HepG2 (cell line): Measurements from ENCODE around the gene MEP1B. TPM values are rescaled to one million over a fixed set of nuclear protein-coding genes. Genes with fewer than 3 reads are reported as not detected.

Source experiments
- ATAC-seq: fragments of 200-7000 bp; cut with Tn5 transposase; 3 replicates; pipeline ENCODE4 v1.9.1; 2020; ENCODE audit warnings: mild to moderate bottlenecking, moderate library complexity
- BruUV-seq: library from RNA; stranded (reverse); fragments of 400-500 nt; replicated peaks from 2 replicates; lab custom pipeline; 2021; lab: Mats Ljungman, UMichigan
- CTCF ChIA-PET: fragments of 300-600 bp; formaldehyde crosslinking; extraction: SDS; loops from one replicate; lab custom pipeline; 2021; ENCODE audit warnings: low total read pairs, inconsistent platforms, low intra/inter-chr PET ratio; lab: Yijun Ruan, JAX
- POLR2A ChIA-PET: fragments of 350-600 bp; sonication (Branson Sonifier 250); formaldehyde crosslinking; loops from one replicate; lab custom pipeline; 2020; ENCODE audit warnings: antibody characterized with exemption, inconsistent platforms; lab: Yijun Ruan, JAX
- DNase-seq: peaks from one replicate; pipeline ENCODE4 v3.0.0-alpha.2; 2015; ENCODE audit warnings: low spot score
- FAIRE-seq: peaks from 3 replicates; lab custom pipeline; 2011; peaks lifted over from hg19 to GRCh38; lab: Jason Lieb, UNC
- H2AFZ ChIP-seq: one replicate; pipeline ENCODE4 v1.6.1; 2011; ENCODE audit warnings: low read length, inconsistent platforms
- H3K27ac ChIP-seq: fragments of 300-600 bp; 3 replicates; pipeline ENCODE4 v1.8.0; 2011; ENCODE audit warnings: mixed run types, mild to moderate bottlenecking, mixed read lengths, low read length, inconsistent platforms; ENCODE audit not compliant: insufficient read depth; ENCODE audit errors: extremely low read length
- H3K27me3 ChIP-seq, 2 experiments: fragments of 200-600 bp in 1 of 2; 2 replicates in 1 of 2; 3 replicates in 1 of 2; pipeline versions ENCODE4 v1.6.0 to v1.8.0; 2011; ENCODE audit warnings: low read length in 2 of 2, mild to moderate bottlenecking in 2 of 2, moderate library complexity in 2 of 2, inconsistent platforms in 1 of 2; ENCODE audit not compliant: insufficient read depth in 2 of 2, control insufficient read depth in 1 of 2
- H3K36me3 ChIP-seq, 2 experiments: fragments of 200-600 bp in 1 of 2; replicated peaks in 1 of 2; 2 replicates in 1 of 2; 3 replicates in 1 of 2; pipeline versions ENCODE4 v1.5.1 to v1.8.0; 2011; ENCODE audit warnings: low read length in 2 of 2, inconsistent platforms in 1 of 2; ENCODE audit not compliant: insufficient read depth in 2 of 2, control insufficient read depth in 1 of 2
- H3K4me1 ChIP-seq: 2 replicates; pipeline ENCODE4 v1.5.1; 2012; ENCODE audit warnings: low read length, inconsistent platforms; ENCODE audit not compliant: insufficient read depth
- H3K4me2 ChIP-seq: 2 replicates; pipeline ENCODE4 v1.6.0; 2011; ENCODE audit warnings: low read depth, low read length, inconsistent platforms
- H3K4me3 ChIP-seq, 3 experiments: fragments of 200-600 bp in 1 of 3; sonication (generic), shearing (Covaris generic) in 1 of 3; replicated peaks in 1 of 3; 2 replicates each; pipeline ENCODE4 v1.5.1; 2011 to 2016; ENCODE audit warnings: low read length in 3 of 3, inconsistent platforms in 2 of 3, low read depth in 2 of 3, mild to moderate bottlenecking in 2 of 3, control low read depth in 1 of 3, mixed read lengths in 1 of 3; ENCODE audit not compliant: insufficient read depth in 1 of 3
- H3K79me2 ChIP-seq: one replicate; pipeline ENCODE4 v1.6.1; 2011; ENCODE audit warnings: low read length, inconsistent platforms; ENCODE audit not compliant: insufficient read depth
- H3K9ac ChIP-seq: 2 replicates; pipeline ENCODE4 v1.6.0; 2011; ENCODE audit warnings: mild to moderate bottlenecking, low read depth, low read length, inconsistent platforms; ENCODE audit not compliant: insufficient read depth
- H3K9me3 ChIP-seq: 2 replicates; pipeline ENCODE4 v1.5.1; 2012; ENCODE audit warnings: mild to moderate bottlenecking, low read length
- H4K20me1 ChIP-seq: 2 replicates; pipeline ENCODE4 v1.6.0; 2011; ENCODE audit warnings: inconsistent platforms, mild to moderate bottlenecking, low read length, moderate library complexity; ENCODE audit not compliant: insufficient read depth
- ATM ChIP-seq: fragments of 450-650 bp; IDR thresholded peaks from 2 replicates; pipeline ENCODE4 v1.7.1; 2017; ENCODE audit warnings: mild to moderate bottlenecking, borderline replicate concordance
- CAMTA2 ChIP-seq: sonication (generic); formaldehyde crosslinking; IDR thresholded peaks from 2 replicates; pipeline ENCODE4 v1.4.0; 2020; ENCODE audit warnings: mild to moderate bottlenecking, missing genetic modification reagents, borderline replicate concordance
- HNRNPK ChIP-seq: fragments of 200-400 bp; formaldehyde crosslinking; IDR thresholded peaks from 2 replicates; pipeline ENCODE4 v1.6.1; 2018; ENCODE audit warnings: low read length, low read depth, moderate library complexity, mild to moderate bottlenecking; ENCODE audit not compliant: poor library complexity, severe bottlenecking
- LBX2 ChIP-seq: sonication (generic); formaldehyde crosslinking; IDR thresholded peaks from 2 replicates; pipeline ENCODE4 v1.5.0; 2020; ENCODE audit warnings: missing genetic modification reagents, mild to moderate bottlenecking, borderline replicate concordance
- MNT ChIP-seq: fragments of 450-650 bp; IDR thresholded peaks from 2 replicates; pipeline ENCODE4 v1.6.1; 2016
- SMAD3 ChIP-seq: sonication (generic); formaldehyde crosslinking; IDR thresholded peaks from 2 replicates; pipeline ENCODE4 v1.4.0; 2020; ENCODE audit warnings: missing genetic modification reagents
- ZNF235 ChIP-seq: sonication (generic); formaldehyde crosslinking; IDR thresholded peaks from 2 replicates; pipeline ENCODE4 v1.8.1; 2023; ENCODE audit warnings: mild to moderate bottlenecking, missing genetic modification reagents, borderline replicate concordance
- ZNF329 ChIP-seq: sonication (generic); formaldehyde crosslinking; IDR thresholded peaks from 2 replicates; pipeline ENCODE4 v1.9.0; 2021; ENCODE audit warnings: low read depth, mild to moderate bottlenecking, missing genetic modification reagents
- ZNF331 ChIP-seq: sonication (generic); formaldehyde crosslinking; IDR thresholded peaks from 2 replicates; pipeline ENCODE4 v1.4.0; 2020; ENCODE audit warnings: missing genetic modification reagents
- ZNF44 ChIP-seq: sonication (generic); formaldehyde crosslinking; IDR thresholded peaks from 2 replicates; pipeline ENCODE4 v1.5.1; 2020; ENCODE audit warnings: mild to moderate bottlenecking, missing genetic modification reagents
- WGBS: methylation state at CpG from one replicate; pipeline ENCODE4 v1.1.6; 2017; ENCODE audit warnings: low lambda C conversion rate; 5-methylcytosine and 5-hydroxymethylcytosine counted together
- in situ Hi-C: cut with HindIII; loops from 2 replicates; pipeline ENCODE4 v1.10.0; 2017; ENCODE audit warnings: low pct_unique_long_range_greater_than_20kb; ENCODE audit not compliant: extremely low pct_ligation_motif_present
- intact Hi-C: fragments of 100-400 bp; cut with micrococcal nuclease; formaldehyde crosslinking; loops from one replicate; pipeline ENCODE4 v1.10.0; 2022; ENCODE audit not compliant: unreplicated experiment
- polyA plus RNA-seq, 8 experiments: library from polyadenylated mRNA; depleted of rRNA in 3 of 8; stranded (reverse) in 7 of 8; unstranded in 1 of 8; fragments of >200 nt; fragmentation: Illumina TruSeq in 4 of 8; extraction: Trizol in 4 of 8; gene quantifications; 2 replicates each; pipeline versions ENCODE4 v1.2.1 to v1.2.3, GENCODE V29; 2011 to 2016; ENCODE audit warnings: low read depth in 4 of 8, missing spikeins in 1 of 8, mixed read lengths in 1 of 8; ENCODE audit not compliant: insufficient read depth in 1 of 8
- total RNA-seq, 5 experiments: library from RNA; depleted of rRNA; stranded (reverse); fragments of >200 nt; fragmentation: Illumina TruSeq; extraction: Trizol; gene quantifications; 2 replicates each; pipeline ENCODE4 v1.2.3, GENCODE V29; 2016; ENCODE audit warnings: low read depth in 1 of 5
- TF ChIP-seq, protein P1 (sequence below): sonication (generic); formaldehyde crosslinking; IDR thresholded peaks from 2 replicates; pipeline ENCODE4 v1.4.0; 2020; ENCODE audit warnings: missing genetic modification reagents, borderline replicate concordance
- TF ChIP-seq, protein P2 (sequence below): sonication (generic); formaldehyde crosslinking; IDR thresholded peaks from 2 replicates; pipeline ENCODE4 v1.4.0; 2020; ENCODE audit warnings: missing genetic modification reagents

Gene MEP1B
- total and polyA plus RNA-seq, 2 of the 13 experiments (the other 11 are each of a cell fraction or from before 2014, with no cell fraction given), result not detected

DNA sequence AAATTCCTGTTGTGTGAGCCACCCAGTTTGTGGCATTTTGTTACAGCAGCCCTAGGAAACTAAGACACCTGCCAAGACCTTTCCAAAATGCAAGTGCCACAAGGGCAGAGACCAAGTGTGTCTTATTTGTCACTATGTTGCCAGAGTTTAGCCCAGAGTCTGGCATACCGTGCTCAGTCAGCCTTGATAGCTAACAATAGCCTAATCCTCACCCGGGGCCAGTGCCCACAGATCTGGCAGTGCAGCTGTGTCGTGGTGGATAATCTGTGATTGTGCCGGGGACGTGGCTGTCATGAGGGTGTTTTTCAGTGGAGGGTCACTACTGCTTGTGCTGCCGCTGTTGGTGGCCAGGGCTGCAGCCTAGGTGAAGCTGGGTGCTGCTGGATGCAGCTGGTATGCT is 53.5 kb downstream of the MEP1B start:
- no TSS peak for BruUV-seq
- Histone ChIP-seq H3K9me3 (no peaks in the 10 kb centered on the region), H3K9ac (no peak overlapping the region), H2AFZ (no peak overlapping the region), H3K36me3 (no peaks in the 10 kb centered on the region), H3K4me2 (no peak overlapping the region), H4K20me1 (no peaks in the 10 kb centered on the region), H3K27me3 (no peaks in the 10 kb centered on the region), H3K4me1 (no peaks in the 10 kb centered on the region), H3K4me3 (no peak overlapping the region), H3K27ac (no peak overlapping the region), H3K79me2 (no peaks in the 10 kb centered on the region)
- FAIRE-seq (no peak), DNase-seq (no peak), ATAC-seq (no peak)
- intact Hi-C loops (no loop called here), in situ Hi-C loops (no loop called here)
- TF ChIP-seq ZNF235, result no peak
- ChIA-PET POLR2A (no interaction called here), CTCF (no interaction called here)
- WGBS, result no CpG with 5 or more reads among the region's 6 CpGs

DNA sequence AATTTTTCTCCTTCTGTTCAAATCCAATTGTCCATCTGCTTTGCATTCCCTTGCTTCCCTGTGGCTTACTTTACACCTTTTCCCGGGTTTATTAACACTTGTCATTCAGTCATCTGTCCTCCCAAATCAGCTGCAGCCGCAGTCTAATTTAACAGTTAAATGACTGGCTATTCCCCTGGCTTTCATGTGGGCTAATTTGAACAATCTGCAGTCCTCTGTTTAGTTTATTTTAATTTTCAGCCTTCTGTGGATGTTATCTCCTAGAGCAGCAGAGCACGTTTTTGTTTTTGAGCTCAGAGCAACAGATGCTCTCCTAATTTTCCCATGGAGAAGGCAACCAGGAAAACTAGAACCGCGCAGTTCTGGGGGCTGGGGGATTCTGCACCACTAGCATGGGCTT is 55.0 kb downstream of the MEP1B start:
- in situ Hi-C loops (no loop called here), intact Hi-C loops (no loop called here)
- Histone ChIP-seq H3K4me1 (no peaks in the 10 kb centered on the region), H3K36me3 (no peaks in the 10 kb centered on the region), H2AFZ (no peak overlapping the region), H3K9me3 (no peaks in the 10 kb centered on the region), H3K79me2 (no peaks in the 10 kb centered on the region), H3K27me3 (no peaks in the 10 kb centered on the region), H3K27ac (no peak overlapping the region), H4K20me1 (no peaks in the 10 kb centered on the region), H3K9ac (no peak overlapping the region), H3K4me2 (no peak overlapping the region), H3K4me3 (no peak overlapping the region)
- DNase-seq (no peak), ATAC-seq (no peak), FAIRE-seq (no peak)
- WGBS, result 50% methylated on average over 5 of the region's 5 CpGs
- ChIA-PET POLR2A (no interaction called here), CTCF (no interaction called here)
- no peak for TF ChIP-seq ZNF44
- no peak for TF ChIP-seq SMAD3 (CRISPR knock-in tag)
- no peak for TF ChIP-seq CAMTA2 (CRISPR knock-in tag)
- no peak for TF ChIP-seq HNRNPK
- no peak for TF ChIP-seq MNT
- no peak for TF ChIP-seq LBX2
- no peak for TF ChIP-seq ZNF329 (CRISPR knock-in tag)
- TF ChIP-seq, protein P1, sequence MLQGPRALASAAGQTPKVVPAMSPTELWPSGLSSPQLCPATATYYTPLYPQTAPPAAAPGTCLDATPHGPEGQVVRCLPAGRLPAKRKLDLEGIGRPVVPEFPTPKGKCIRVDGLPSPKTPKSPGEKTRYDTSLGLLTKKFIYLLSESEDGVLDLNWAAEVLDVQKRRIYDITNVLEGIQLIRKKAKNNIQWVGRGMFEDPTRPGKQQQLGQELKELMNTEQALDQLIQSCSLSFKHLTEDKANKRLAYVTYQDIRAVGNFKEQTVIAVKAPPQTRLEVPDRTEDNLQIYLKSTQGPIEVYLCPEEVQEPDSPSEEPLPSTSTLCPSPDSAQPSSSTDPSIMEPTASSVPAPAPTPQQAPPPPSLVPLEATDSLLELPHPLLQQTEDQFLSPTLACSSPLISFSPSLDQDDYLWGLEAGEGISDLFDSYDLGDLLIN (CRISPR knock-in tag), result no peak
- no peak for TF ChIP-seq ZNF331 (CRISPR knock-in tag)
- TF ChIP-seq, protein P2, sequence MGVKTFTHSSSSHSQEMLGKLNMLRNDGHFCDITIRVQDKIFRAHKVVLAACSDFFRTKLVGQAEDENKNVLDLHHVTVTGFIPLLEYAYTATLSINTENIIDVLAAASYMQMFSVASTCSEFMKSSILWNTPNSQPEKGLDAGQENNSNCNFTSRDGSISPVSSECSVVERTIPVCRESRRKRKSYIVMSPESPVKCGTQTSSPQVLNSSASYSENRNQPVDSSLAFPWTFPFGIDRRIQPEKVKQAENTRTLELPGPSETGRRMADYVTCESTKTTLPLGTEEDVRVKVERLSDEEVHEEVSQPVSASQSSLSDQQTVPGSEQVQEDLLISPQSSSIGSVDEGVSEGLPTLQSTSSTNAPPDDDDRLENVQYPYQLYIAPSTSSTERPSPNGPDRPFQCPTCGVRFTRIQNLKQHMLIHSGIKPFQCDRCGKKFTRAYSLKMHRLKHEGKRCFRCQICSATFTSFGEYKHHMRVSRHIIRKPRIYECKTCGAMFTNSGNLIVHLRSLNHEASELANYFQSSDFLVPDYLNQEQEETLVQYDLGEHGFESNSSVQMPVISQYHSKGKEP (CRISPR knock-in tag), result no peak
- no peak for TF ChIP-seq ATM
- BruUV-seq, result no TSS peak
